GM12891 (cell line): ENCODE results near the gene ITM2B.

Source experiments
- PAX5 ChIP-seq: IDR thresholded peaks from 2 replicates; pipeline ENCODE4 v1.6.1; 2011; ENCODE audit warnings: low read length, moderate library complexity, mild to moderate bottlenecking; ENCODE audit not compliant: insufficient read depth, severe bottlenecking
- POLR2A ChIP-seq: IDR thresholded peaks from 2 replicates; pipeline ENCODE4 v1.6.1; 2011; ENCODE audit warnings: low read depth, low read length, control low read depth
- POLR2AphosphoS5 ChIP-seq: IDR thresholded peaks from 2 replicates; pipeline ENCODE4 v1.6.1; 2011; ENCODE audit warnings: low read depth, low read length, control low read depth
- TAF1 ChIP-seq: IDR thresholded peaks from 2 replicates; pipeline ENCODE4 v1.6.1; 2011; ENCODE audit warnings: low read depth, low read length, control low read depth

- no peak for TF ChIP-seq POLR2AphosphoS5
- TF ChIP-seq POLR2A = no peak
- TF ChIP-seq PAX5 = no peak
- no peak for TF ChIP-seq TAF1
Observed at GRCh38 chr13:48281556-48281955, 48.5 kb downstream of the ITM2B start.
